Islet precursor cell (in vitro differentiated cells): ENCODE results near the gene ZNF610.
"Not testable (repeated sequence)": the region's sequence is repeated elsewhere in the genome, so short reads cannot be mapped to it uniquely, and the experiment has no call there.

Experiments
- DNase-seq: peaks from one replicate; pipeline ENCODE4 v3.0.0-alpha.2; 2018

ZNF610 gene

GRCh38 chr19:52336117-52336790 lies at the start of gene ZNF610:
Gene ZNF610 (plus strand): TSS chr19:52336243. CDS start chr19:52349173, 12,930 bp downstream.
- peak; percentile 86 for DNase-seq

DNA sequence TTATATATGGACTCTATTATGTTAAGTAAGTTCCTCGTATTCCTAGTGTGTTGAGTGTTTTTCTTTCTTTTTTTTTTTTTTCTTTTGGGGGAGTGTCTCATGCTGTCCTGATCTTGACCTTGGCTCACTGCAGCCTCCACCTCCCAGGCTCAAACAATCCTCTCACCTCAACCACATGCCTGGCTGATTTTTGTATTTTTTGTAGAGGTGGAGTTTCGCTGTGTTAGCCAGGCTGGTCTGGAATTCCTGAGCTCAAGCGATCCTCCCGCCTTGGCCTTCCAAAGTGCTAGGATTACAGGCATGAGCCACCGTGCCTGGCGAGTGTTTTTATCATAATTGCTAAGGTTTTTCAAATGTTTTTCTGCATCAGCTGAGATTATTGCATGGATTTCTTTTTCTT lies 49.8 kb upstream of the ZNF610 start:
- DNase-seq = no peak

DNA sequence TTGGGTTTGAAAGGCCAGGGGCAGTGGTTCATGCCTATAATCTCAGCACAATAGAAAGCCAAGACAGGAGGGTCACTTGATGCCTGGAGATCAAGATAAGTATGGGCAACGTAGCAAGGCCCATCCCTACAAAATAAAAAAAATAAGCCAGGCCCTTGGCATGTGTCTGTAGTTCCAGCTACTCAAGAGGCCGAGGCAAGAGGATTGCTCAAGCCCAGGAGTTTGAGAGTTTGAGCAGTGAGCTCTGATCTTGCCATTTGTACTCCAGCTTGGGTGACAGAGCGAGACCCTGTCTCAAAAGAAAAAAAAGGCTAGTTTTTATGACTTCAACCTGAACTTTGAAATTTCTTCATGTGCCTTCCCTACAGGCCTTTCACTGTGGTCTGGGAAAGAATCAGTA lies 44.3 kb upstream of the ZNF610 start:
- no peak for DNase-seq

- DNase-seq = not testable (repeated sequence)
These were observed 43.1 kb upstream of the ZNF610 start for GRCh38 chr19:52292946-52293345.

- DNase-seq = no peak
These were observed 39.7 kb upstream of the ZNF610 start for GRCh38 chr19:52296400-52296772.

DNA sequence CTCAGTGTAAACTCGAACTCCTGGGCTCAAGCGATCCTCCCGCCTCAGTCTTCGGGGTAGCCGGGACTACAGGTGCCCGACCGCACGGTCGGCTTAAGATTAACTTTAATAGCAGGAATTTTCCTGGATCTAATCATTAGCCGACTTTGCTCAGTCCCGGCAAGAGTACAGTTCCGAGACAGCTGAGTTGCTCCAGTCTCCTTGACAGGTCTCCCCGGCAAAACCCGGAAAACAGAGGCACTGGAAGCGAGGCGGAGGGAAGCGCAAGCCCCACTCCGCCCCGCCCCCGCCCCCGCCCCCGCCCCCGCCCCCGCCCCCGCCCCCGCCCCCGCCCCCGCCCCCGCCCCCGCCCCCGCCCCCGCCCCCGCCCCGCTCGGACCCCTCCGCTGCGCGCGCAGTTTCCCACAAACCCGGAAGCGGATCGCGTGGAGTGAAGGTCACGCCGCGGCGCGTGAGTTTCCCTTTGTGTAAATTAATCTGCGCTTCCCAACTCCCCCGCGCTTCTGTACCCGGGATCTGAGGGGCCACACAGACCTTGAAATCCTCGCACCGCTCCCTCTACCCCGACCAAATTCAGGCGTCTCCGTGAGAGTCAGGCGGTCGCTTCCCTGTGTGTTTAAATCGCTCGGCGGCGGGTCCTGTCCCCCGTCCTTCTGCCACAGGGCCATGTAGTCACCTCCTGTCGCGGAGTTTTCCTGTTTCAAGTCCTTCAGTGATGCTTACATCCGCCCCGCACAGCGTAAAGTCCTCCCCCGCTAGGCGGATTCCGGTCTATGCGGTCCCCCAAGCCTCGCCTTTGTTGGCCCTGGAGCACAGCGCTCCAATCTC lies 39.1 kb upstream of the ZNF610 start, which contains the start of gene ZNF480:
Gene ZNF480, plus strand, starts transcription at position 397 of the 828 bp plus-strand sequence. CDS start 3,244 bp downstream, outside the sequence.
- DNase-seq = peak; percentile 77

GRCh38 chr19:52297601-52298364 lies 38.3 kb upstream of the ZNF610 start:
- DNase-seq = no peak

GRCh38 chr19:52307275-52307674 lies 28.8 kb upstream of the ZNF610 start:
- DNase-seq = no peak

DNA sequence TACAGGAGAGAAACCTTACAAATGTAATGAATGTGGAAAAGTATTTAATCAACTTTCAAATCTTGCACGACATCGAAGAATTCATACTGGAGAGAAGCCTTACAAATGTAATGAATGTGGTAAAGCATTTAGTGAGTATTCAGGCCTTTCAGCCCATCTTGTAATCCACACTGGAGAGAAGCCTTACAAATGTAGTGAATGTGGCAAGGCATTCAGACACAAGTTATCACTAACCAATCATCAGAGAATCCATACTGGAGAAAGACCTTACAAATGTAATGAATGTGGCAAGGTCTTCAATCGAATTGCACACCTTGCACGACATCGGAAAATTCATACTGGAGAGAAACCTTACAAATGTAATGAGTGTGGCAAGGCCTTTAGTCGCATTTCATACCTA lies 13.6 kb upstream of the ZNF610 start:
- no peak for DNase-seq

DNA sequence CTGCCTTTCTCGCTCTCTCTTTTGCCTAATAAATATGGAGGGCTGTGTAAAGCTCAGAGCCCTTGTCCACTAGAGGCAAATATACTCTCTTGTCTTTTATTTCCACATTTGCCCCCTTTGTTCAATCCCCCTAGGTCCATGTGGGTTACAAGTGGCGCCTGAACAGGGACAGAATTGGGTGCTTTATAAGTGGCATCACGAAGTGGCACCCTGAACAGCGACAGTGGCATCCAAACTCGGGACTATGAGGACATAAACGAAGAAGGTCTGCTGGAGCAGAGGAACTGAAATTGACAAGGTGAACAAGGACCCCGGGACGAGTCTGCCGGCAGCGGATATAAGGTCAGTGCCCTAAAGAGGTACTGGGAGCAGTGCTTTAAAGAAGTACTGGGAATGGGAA lies 4.3 kb upstream of the ZNF610 start:
- no peak for DNase-seq

GRCh38 chr19:52335768-52336116 lies 301 bp upstream of the ZNF610 start:
- no peak for DNase-seq

GRCh38 chr19:52336791-52337381 lies 843 bp downstream of the ZNF610 start:
- DNase-seq = no peak

- DNase-seq = not testable (repeated sequence)
These were observed 3.0 kb downstream of the ZNF610 start for GRCh38 chr19:52339022-52339421.

DNA sequence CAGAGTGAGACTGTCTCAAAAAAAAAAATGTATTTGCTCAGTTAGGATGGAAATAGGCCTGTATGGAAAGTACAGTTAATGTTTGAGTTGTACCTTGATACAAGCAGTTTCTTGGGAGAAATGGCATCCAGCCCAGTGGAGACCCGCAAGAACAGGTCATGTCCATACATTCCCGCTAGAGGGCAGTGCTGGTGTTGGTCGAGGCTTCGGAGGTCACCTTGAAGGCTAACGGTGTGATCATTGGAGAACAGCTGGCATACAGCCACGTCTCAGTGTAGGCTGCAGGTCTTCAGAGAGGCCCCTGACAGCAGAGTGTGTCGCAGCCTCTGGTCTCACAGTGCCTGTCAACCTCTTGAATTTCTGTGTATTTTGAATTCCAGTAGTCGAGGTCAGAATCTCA lies 7.5 kb downstream of the ZNF610 start:
- DNase-seq = peak; percentile 81

DNA sequence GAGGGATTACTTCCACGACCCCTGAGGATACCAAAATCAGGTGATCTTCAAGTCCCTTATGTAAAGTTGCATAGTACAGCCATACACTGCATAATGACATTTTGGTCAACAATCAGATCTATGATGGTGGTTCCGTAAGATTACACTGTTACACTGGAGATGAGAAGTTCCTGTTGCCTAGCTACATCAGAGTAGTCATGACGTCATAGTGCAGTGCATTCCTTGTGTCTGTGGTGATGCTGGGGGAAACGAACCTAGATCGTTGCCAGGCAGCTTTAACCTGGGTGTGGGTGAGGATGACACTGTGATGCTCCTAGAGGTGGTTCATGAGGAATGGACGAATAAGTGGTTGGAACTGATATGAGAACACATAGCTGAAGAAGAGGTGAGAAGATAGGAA lies 9.1 kb downstream of the ZNF610 start:
- no peak for DNase-seq

DNA sequence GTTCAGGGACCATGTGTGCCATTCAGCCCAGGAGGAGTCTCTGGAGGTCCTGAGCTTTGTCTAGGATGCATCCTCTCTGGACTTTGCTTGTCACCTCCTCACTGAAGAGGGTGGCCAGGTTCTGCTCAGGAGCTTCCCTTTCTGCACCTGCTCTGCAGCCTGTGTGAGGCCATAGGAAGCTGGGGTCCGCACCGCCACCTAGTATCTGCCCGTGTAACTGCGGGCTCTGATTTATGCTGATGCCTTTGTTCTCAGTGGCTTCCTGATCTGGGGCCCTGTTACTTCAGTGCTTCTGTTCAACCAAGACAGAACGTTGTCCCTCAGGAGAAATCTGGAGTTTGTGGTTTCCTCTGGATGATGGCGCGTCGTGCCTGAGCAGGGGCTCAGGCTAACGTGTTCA lies 15.5 kb downstream of the ZNF610 start:
- peak; percentile 57 for DNase-seq

GRCh38 chr19:52366414-52366824 lies 30.4 kb downstream of the ZNF610 start:
- no peak for DNase-seq

GRCh38 chr19:52369559-52370340 lies 33.7 kb downstream of the ZNF610 start, which contains the start of gene ZNF880:
Gene ZNF880 (plus strand): TSS chr19:52369923. CDS start chr19:52369966, 43 bp downstream.
- DNase-seq = peak; percentile 88

GRCh38 chr19:52370341-52370710 lies 34.3 kb downstream of the ZNF610 start:
- no peak for DNase-seq

DNA sequence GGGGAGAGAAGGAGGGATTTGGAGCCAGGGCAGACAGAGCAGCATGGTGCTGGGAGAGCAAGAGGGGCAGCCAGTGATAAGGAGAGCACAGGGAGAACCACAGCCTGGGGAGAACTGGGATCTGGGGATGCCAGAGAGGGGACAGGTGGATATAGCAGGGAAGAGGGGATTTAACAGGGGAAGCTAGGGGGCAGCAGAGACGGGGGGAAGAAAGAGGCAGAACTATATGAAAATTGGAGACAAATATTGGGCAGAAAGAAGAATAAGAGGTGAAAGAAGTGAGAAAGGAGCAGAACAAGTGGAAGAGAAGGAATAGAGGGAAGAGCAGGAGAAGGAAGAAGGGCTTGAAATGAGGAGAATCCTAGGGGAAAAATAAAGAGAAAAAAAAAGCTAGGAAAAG lies 55.1 kb downstream of the ZNF610 start:
- no peak for DNase-seq

DNA sequence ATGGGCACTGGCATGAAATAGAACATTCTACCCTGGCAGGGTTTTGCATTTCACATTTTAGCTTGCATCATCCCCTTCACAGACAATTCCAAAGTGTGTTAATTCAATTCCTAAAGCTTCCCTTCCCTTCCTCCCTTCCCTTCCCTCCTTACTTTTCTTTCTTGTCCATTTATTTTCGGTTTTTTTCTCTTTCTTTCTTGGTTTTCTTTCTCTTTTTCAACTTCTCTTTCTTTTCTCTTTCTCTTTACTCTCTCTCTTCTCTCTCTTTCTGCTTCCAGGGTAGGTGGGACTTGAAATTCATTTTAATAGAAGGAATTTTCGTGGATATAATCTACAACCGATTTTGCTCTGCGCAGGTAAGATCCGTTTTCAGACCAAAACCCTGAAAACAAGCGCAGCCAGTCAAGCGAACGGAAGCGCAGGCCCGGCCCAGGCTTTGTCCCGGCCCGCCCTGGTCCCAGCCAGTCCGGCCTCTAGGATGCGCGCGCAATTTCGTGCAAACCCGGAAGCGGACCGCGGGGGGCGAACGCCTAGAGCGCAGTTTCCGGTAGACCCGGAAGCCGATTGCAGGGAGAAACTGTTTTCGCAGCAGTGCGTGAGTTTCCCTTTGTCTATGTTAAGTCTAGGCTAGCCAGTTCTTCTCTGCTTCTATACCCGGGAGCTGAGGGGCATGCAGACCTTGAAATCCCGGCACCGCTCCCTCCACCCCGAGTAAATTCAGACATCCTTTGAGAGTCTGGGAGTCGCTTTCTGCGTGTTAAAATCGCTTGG lies 61.5 kb downstream of the ZNF610 start, which contains the start of gene ZNF528:
Gene ZNF528, plus strand, starts transcription at position 540 of the 771 bp plus-strand sequence. CDS start 4,165 bp downstream, outside the sequence.
- DNase-seq = peak; percentile 93
